IMR-90 (cell line): ENCODE data around the gene EPN2.
"Not testable (repeated sequence)": the region's sequence is repeated elsewhere in the genome, so short reads cannot be mapped to it uniquely, and the experiment has no call there.

Source experiments
- CEBPB ChIP-seq: IDR thresholded peaks from 2 replicates; pipeline ENCODE4 v1.6.1; 2012; ENCODE audit warnings: low read depth, low read length, improper control_type of control experiment
- POLR2A ChIP-seq: IDR thresholded peaks from 2 replicates; pipeline ENCODE4 v1.6.1; 2012; ENCODE audit warnings: mild to moderate bottlenecking, low read depth, low read length
- RFX5 ChIP-seq: IDR thresholded peaks from 2 replicates; pipeline ENCODE4 v1.8.0; 2012; ENCODE audit warnings: low read depth, mild to moderate bottlenecking, low read length, moderate library complexity
- SMC3 ChIP-seq: fragments of 150-350 bp; IDR thresholded peaks from 2 replicates; pipeline ENCODE4 v1.6.1; 2016; ENCODE audit warnings: low read depth, mild to moderate bottlenecking, antibody characterized with exemption, low read length, moderate library complexity

DNA sequence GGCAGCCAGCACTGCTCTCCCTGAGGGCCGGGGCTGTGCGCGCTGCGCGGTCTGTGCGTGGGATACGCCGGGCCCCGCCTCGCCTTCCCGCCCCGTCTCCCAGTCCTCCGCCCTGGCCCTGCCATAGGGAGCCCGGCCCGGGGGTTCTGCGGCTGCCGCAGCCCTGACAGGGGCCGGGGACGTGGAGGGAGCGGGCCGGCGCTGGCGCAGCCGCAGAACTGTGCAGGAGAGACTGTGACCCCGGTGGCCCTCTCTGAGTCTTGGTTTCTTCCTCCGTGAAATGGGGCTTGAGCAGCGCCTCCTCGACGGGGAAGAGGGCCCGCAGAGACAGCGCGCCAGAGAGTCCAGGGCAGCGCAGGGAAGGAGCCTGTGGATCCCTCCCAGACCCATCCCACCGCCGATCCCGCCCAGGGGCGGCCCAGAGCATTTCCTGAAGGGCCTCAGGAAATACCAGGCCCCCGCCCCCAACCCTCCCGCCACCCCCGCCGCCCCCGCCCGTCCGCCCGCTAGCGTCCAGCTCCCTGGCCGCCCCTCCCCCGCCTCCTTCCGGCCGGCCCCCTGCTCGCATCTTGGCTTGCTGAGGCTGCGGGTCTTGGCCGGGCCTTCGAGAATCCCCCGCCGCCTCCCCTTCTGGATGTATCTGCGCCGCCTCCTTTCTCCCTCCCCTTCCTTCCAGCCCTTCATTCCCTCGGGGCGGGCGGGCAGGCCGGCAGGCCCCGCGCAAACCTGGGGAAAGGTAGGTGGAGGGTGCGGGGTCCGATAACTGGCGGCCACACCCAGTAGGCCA is 21.9 kb upstream of the EPN2 start:
- not testable (repeated sequence) for TF ChIP-seq RFX5, SMC3, CEBPB, POLR2A
